ENCODE results near the gene PPP6R3.

PPP6R3 gene

GRCh38 chr11:68437927-68438657 is 22.5 kb upstream of the PPP6R3 start:
- Histone ChIP-seq H3K27me3 (ENCODE audit: control insufficient read depth, insufficient read depth, low read length) (no peaks in the 10 kb centered on the region), H3K36me3 (ENCODE audit: control insufficient read depth, insufficient read depth, low read length) (peaks cover 23% of the 10 kb centered on the region), H3K4me3 (ENCODE audit: low read depth, low read length) (no peak overlapping the region), H3K9ac (ENCODE audit: low read depth, low read length) (no peak overlapping the region), H3K9me3 (ENCODE audit: control insufficient read depth, insufficient read depth, low read length) (no peaks in the 10 kb centered on the region), H3K4me1 (ENCODE audit: control insufficient read depth, insufficient read depth, low read length) (peaks cover 7% of the 10 kb centered on the region)

DNA sequence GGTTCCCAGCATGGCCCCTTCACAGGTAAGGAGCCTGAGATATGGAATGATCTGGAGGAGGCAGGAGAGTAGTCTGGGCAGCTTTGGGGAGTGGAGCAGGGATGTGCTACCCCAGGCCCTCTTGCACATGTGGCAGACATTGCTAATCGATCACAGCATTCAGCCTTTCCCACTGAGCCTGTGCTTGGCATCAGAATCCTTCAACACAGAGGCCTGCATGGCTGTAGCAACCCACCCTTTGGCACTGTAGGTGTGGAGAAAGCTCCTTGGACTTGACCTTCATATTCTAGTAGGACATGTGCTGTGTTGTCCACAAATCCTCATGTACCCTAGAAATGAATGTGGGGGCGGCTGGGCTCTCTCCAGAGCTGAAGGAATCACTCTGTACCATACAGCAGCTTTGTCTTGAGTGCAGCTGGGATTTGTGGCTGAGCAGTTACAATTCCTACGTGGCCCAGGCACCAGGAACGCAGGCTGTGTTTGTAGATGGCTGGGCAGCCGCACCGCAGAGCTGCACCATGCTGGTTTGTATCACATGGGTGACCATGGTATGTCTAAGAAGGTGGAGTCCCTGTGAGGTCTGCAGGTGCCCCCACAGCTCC is 21.8 kb upstream of the PPP6R3 start:
- Histone ChIP-seq H3K9ac (ENCODE audit: low read depth, low read length) (no peak overlapping the region), H3K4me1 (ENCODE audit: control insufficient read depth, insufficient read depth, low read length) (peaks cover 7% of the 10 kb centered on the region), H3K4me3 (ENCODE audit: low read depth, low read length) (no peak overlapping the region), H3K27me3 (ENCODE audit: control insufficient read depth, insufficient read depth, low read length) (no peaks in the 10 kb centered on the region), H3K36me3 (ENCODE audit: control insufficient read depth, insufficient read depth, low read length) (peaks cover 19% of the 10 kb centered on the region), H3K9me3 (ENCODE audit: control insufficient read depth, insufficient read depth, low read length) (no peaks in the 10 kb centered on the region)

DNA sequence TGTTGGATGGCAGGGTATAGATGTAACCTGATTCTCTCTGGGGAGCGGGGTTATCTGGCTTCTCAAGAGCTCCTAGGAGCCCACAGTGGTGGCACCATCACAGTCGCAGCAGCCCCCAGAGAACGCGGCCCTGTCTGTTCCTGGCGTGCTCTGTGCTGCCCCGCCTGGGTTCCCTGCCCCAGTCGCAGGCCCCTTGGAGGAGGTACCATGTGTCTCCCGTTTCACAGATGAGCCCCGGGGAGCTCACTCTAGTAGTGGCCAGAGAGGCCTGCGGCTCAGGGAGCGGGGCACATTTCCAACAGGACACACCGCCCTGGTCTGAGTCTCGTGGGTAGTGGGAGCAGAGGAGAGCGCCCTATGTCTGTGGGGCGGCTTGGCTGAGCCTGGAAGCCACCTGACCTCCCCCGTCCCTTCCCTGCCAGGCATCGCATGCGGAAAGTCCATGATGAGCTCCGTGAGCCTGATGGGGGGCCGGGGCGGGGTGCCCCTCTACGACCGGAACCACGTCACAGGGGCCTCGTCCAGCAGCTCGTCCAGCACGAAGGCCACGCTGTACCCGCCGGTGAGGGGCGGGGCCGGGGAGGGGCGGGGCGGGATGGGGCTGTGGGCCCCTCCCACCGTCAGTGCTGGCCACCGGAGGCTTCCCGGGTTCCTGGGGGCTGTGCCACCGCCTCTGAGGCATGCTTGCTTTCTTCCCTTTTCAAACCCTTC is 21.0 kb upstream of the PPP6R3 start:
- Histone ChIP-seq H3K27me3 (ENCODE audit: control insufficient read depth, insufficient read depth, low read length) (no peaks in the 10 kb centered on the region), H3K4me3 (ENCODE audit: low read depth, low read length) (no peak overlapping the region), H3K4me1 (ENCODE audit: control insufficient read depth, insufficient read depth, low read length) (peaks cover 7% of the 10 kb centered on the region), H3K36me3 (ENCODE audit: control insufficient read depth, insufficient read depth, low read length) (peaks cover 16% of the 10 kb centered on the region), H3K9me3 (ENCODE audit: control insufficient read depth, insufficient read depth, low read length) (no peaks in the 10 kb centered on the region), H3K9ac (ENCODE audit: low read depth, low read length) (no peak overlapping the region)

GRCh38 chr11:68440224-68440623 is 20.3 kb upstream of the PPP6R3 start:
- no peak overlapping the region for H3K9ac ChIP-seq (ENCODE audit: low read depth, low read length)
- H3K36me3 ChIP-seq (ENCODE audit: control insufficient read depth, insufficient read depth, low read length): peaks cover 16% of the 10 kb centered on the region

DNA sequence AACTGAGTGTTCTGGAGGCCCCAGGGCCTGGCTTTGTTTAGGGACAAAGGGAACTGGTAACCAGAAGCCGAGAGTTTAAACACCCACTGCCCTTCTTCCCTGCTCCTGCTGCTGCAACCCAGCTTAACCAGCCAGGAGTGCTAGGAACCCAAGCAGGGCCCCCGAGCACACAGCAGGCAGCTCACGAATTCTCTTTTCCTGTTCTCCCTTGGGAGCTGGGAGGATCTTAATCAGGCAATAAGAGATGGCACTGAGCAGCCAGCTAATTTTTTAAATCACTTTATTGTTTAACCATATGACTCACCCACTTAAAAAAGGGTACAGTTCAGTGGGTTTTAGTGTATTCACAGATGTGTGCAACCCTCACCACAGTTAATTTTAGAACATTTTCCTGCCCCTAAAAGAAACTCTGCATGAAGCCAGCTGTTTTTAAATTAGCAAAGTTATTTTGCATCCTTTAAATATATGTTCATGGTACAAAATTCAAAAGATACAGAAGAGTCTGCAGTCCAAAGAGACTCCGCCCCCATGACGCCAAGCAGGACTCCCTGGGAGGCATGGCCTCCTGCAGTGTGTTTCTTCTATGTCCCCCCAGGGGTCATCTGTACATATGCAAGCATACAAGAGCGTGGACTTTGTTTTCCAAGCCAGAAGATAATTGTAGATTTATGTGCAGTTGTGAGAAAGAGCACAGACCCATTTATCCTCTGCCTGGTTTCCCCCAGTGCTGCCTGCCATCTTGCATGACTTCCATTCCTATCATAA is 18.9 kb upstream of the PPP6R3 start:
- Histone ChIP-seq H3K4me3 (ENCODE audit: low read depth, low read length) (no peak overlapping the region), H3K27me3 (ENCODE audit: control insufficient read depth, insufficient read depth, low read length) (no peaks in the 10 kb centered on the region), H3K4me1 (ENCODE audit: control insufficient read depth, insufficient read depth, low read length) (peaks cover 7% of the 10 kb centered on the region), H3K9me3 (ENCODE audit: control insufficient read depth, insufficient read depth, low read length) (no peaks in the 10 kb centered on the region), H3K9ac (ENCODE audit: low read depth, low read length) (no peak overlapping the region), H3K36me3 (ENCODE audit: control insufficient read depth, insufficient read depth, low read length) (peaks cover 14% of the 10 kb centered on the region)

More at GRCh38 chr11:68440224-68440623, 20.3 kb upstream of the PPP6R3 start:
- H3K4me3 ChIP-seq (ENCODE audit: low read depth, low read length): no peak overlapping the region
- no peaks in the 10 kb centered on the region for H3K9me3 ChIP-seq (ENCODE audit: control insufficient read depth, insufficient read depth, low read length)
- H3K27me3 ChIP-seq (ENCODE audit: control insufficient read depth, insufficient read depth, low read length): no peaks in the 10 kb centered on the region
- peaks cover 7% of the 10 kb centered on the region for H3K4me1 ChIP-seq (ENCODE audit: control insufficient read depth, insufficient read depth, low read length)

DNA sequence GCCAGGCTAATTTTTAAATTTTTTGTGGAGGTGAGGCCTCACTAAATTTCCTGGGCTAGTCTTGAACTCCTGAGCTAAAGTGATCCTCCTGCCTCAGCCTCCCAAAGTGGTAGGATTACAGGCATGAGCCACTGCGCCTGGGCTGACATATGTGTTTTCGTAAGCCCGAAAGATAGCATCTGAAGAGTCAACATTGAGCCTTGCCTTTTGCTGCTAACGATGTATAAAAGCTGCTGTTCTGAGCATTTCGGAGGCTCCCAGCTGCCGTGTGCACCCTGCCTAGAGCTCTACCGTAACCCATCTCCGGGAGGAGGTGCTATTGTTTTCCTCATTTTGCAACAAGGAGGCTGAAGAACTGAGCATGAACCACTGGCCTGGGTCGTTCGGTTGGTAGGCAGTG is 18.1 kb upstream of the PPP6R3 start:
- Histone ChIP-seq H3K4me1 (ENCODE audit: control insufficient read depth, insufficient read depth, low read length) (peaks cover 7% of the 10 kb centered on the region), H3K9me3 (ENCODE audit: control insufficient read depth, insufficient read depth, low read length) (no peaks in the 10 kb centered on the region), H3K27me3 (ENCODE audit: control insufficient read depth, insufficient read depth, low read length) (no peaks in the 10 kb centered on the region), H3K4me3 (ENCODE audit: low read depth, low read length) (no peak overlapping the region), H3K36me3 (ENCODE audit: control insufficient read depth, insufficient read depth, low read length) (peaks cover 10% of the 10 kb centered on the region), H3K9ac (ENCODE audit: low read depth, low read length) (no peak overlapping the region)

DNA sequence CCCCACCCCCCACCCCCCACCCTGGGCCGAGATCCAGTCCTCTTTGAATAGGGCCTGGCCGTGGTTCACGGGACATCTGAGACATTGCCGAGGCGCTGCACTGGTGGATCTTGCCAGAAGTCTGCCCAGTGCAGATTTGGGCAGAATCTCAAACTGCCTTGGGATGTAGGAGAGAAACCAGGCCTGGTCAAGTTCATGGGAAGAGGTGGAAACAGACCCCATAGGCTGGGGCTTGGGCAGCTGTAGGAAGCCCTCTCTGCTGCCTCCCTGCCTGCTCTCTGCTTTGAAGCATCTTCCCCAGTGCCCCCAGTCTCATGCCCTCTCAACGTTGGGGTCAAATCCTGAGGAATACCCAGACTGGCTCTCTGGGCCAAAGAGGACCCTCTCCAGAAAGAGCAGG is 16.0 kb upstream of the PPP6R3 start:
- no peaks in the 10 kb centered on the region for H3K9me3 ChIP-seq (ENCODE audit: control insufficient read depth, insufficient read depth, low read length)
- peaks cover 7% of the 10 kb centered on the region for H3K4me1 ChIP-seq (ENCODE audit: control insufficient read depth, insufficient read depth, low read length)
- no peaks in the 10 kb centered on the region for H3K27me3 ChIP-seq (ENCODE audit: control insufficient read depth, insufficient read depth, low read length)
- H3K36me3 ChIP-seq (ENCODE audit: control insufficient read depth, insufficient read depth, low read length): no peaks in the 10 kb centered on the region
- no peak overlapping the region for H3K4me3 ChIP-seq (ENCODE audit: low read depth, low read length)
- H3K9ac ChIP-seq (ENCODE audit: low read depth, low read length): no peak overlapping the region

DNA sequence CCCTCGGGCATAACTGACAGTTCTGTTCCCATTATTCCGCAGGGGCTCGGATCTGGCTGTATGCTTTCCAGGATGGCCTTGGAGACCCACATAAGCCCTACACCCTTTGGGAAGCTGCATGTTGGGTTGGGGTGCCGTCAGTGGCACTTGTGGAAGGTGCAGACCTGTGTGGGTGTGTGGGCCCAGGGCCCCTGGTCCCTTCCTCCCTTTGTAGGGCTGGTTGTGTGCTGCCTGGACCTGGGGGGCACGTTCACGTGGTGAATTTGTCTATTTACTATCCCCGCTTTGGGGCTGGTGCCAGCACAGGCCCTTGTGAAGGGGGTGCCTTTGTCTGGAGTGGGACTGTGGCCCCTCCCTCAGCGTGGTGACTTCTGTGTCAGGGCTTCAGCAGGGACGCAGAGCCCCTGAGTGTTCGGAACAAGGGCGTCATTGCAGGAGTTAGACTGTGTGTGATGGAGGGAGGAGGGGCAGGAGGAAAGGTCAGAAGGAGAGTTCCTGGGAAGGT is 15.0 kb upstream of the PPP6R3 start:
- H3K4me3 ChIP-seq (ENCODE audit: low read depth, low read length): no peak overlapping the region
- H3K36me3 ChIP-seq (ENCODE audit: control insufficient read depth, insufficient read depth, low read length): no peaks in the 10 kb centered on the region
- no peak overlapping the region for H3K9ac ChIP-seq (ENCODE audit: low read depth, low read length)
- H3K4me1 ChIP-seq (ENCODE audit: control insufficient read depth, insufficient read depth, low read length): peaks cover 7% of the 10 kb centered on the region
- no peaks in the 10 kb centered on the region for H3K27me3 ChIP-seq (ENCODE audit: control insufficient read depth, insufficient read depth, low read length)
- no peaks in the 10 kb centered on the region for H3K9me3 ChIP-seq (ENCODE audit: control insufficient read depth, insufficient read depth, low read length)

DNA sequence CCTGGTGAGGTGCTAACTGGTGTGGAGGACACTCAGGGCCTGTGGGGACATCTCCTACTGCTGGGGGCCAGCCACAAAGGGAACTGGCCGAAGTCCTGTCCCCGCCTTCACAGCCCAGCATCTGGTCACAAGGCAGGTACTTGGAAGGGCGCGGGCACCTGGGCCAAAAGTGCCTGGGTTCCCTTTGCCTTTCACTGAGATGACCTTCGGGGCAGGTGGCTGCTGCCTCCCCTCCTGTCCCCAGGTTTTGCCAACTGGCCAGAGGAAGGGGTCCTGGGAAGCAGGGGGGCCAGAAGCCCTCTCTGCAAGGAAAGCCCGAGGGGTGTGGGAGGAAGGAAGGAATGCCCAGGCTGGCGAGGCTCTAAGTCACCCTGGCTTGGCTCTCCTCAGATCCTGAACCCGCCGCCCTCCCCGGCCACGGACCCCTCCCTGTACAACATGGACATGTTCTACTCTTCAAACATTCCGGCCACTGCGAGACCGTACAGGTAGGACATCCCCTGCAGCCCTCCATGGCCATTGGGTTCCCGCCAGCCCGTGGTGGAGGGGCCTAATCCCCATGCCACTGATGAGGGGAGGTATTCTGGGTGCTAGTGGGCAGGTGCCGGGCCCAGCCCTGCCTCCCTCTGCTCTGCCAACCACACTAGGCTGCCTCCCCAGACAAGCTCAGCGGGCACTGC is 14.4 kb upstream of the PPP6R3 start:
- Histone ChIP-seq H3K27me3 (ENCODE audit: control insufficient read depth, insufficient read depth, low read length) (no peaks in the 10 kb centered on the region), H3K9ac (ENCODE audit: low read depth, low read length) (no peak overlapping the region), H3K4me3 (ENCODE audit: low read depth, low read length) (no peak overlapping the region), H3K36me3 (ENCODE audit: control insufficient read depth, insufficient read depth, low read length) (no peaks in the 10 kb centered on the region), H3K9me3 (ENCODE audit: control insufficient read depth, insufficient read depth, low read length) (no peaks in the 10 kb centered on the region), H3K4me1 (ENCODE audit: control insufficient read depth, insufficient read depth, low read length) (peaks cover 7% of the 10 kb centered on the region)

- Histone ChIP-seq H3K27me3 (ENCODE audit: control insufficient read depth, insufficient read depth, low read length) (no peaks in the 10 kb centered on the region), H3K36me3 (ENCODE audit: control insufficient read depth, insufficient read depth, low read length) (no peaks in the 10 kb centered on the region), H3K9me3 (ENCODE audit: control insufficient read depth, insufficient read depth, low read length) (no peaks in the 10 kb centered on the region), H3K4me1 (ENCODE audit: control insufficient read depth, insufficient read depth, low read length) (no peaks in the 10 kb centered on the region), H3K4me3 (ENCODE audit: low read depth, low read length) (no peak overlapping the region), H3K9ac (ENCODE audit: low read depth, low read length) (no peak overlapping the region)
Observed at GRCh38 chr11:68447015-68447801, 13.3 kb upstream of the PPP6R3 start.

Data from iPS-15b (cell line).